SK-N-SH (cell line): ENCODE results near the gene FANCM. TPM values are rescaled to one million over a fixed set of nuclear protein-coding genes. Genes with fewer than 3 reads are reported as not detected.
"Not testable (repeated sequence)": the region's sequence is repeated elsewhere in the genome, so short reads cannot be mapped to it uniquely, and the experiment has no call there.

Experiments
- CTCF ChIA-PET: fragments of 300-600, 350-600 bp; formaldehyde crosslinking; extraction: SDS; loops from one replicate; lab custom pipeline; 2021; lab: Yijun Ruan, JAX
- POLR2A ChIA-PET: fragments of 350-600 bp; sonication (Branson Sonifier 250); formaldehyde crosslinking; extraction: SDS; loops from one replicate; lab custom pipeline; 2020; ENCODE audit warnings: antibody characterized with exemption, inconsistent platforms; lab: Yijun Ruan, JAX
- DNase-seq: peaks from one replicate; pipeline ENCODE4 v3.0.0; 2012
- H2AFZ ChIP-seq: fragments of 200-600 bp; sonication (generic); 2 replicates; pipeline ENCODE4 v1.8.1; 2016; ENCODE audit warnings: antibody characterized with exemption, mild to moderate bottlenecking, low read depth
- H3F3A ChIP-seq: fragments of 200-600 bp; sonication (generic); replicated peaks from 2 replicates; pipeline ENCODE3; 2016; ENCODE audit warnings: antibody characterized with exemption, mild to moderate bottlenecking; ENCODE audit not compliant: insufficient read depth
- H3K27ac ChIP-seq, 2 experiments: fragments of 200-500 bp in 1 of 2; fragments of 200-600 bp in 1 of 2; sonication (Bioruptor generic) in 1 of 2; sonication (generic), shearing (Covaris generic) in 1 of 2; 2 replicates each; pipeline versions ENCODE4 v1.5.1 to v1.6.1; 2014 to 2016; ENCODE audit warnings: low read depth in 2 of 2, inconsistent platforms in 1 of 2, low read length in 1 of 2, mild to moderate bottlenecking in 1 of 2, mixed read lengths in 1 of 2
- H3K27me3 ChIP-seq: fragments of 200-600 bp; sonication (generic), shearing (Covaris generic); 2 replicates; pipeline ENCODE4 v1.6.1; 2016; ENCODE audit warnings: mixed run types; ENCODE audit not compliant: insufficient read depth
- H3K36me3 ChIP-seq, 2 experiments: fragments of 200-500 bp in 1 of 2; fragments of 200-600 bp in 1 of 2; sonication (Bioruptor generic) in 1 of 2; sonication (generic) in 1 of 2; replicated peaks in 1 of 2; 2 replicates each; pipeline versions ENCODE3 to v1.5.1; 2014 to 2016; ENCODE audit warnings: low read length in 1 of 2, mild to moderate bottlenecking in 1 of 2; ENCODE audit not compliant: insufficient read depth in 2 of 2, control insufficient read depth in 1 of 2
- H3K4me1 ChIP-seq, 2 experiments: fragments of 200-500 bp in 1 of 2; fragments of 200-600 bp in 1 of 2; sonication (Bioruptor generic) in 1 of 2; sonication (generic), shearing (Covaris generic) in 1 of 2; 2 replicates each; pipeline versions ENCODE4 v1.5.1 to v1.6.1; 2014 to 2016; ENCODE audit warnings: low read depth in 1 of 2, low read length in 1 of 2, mixed run types in 1 of 2; ENCODE audit not compliant: insufficient read depth in 2 of 2, control insufficient read depth in 1 of 2
- H3K4me2 ChIP-seq: fragments of 200-600 bp; sonication (generic), shearing (Covaris generic); 2 replicates; pipeline ENCODE4 v1.6.1; 2017; ENCODE audit warnings: mixed run types
- H3K4me3 ChIP-seq, 2 experiments: fragments of 200-500 bp in 1 of 2; fragments of 200-600 bp in 1 of 2; sonication (Bioruptor generic) in 1 of 2; sonication (generic), shearing (Covaris generic) in 1 of 2; 2 replicates each; pipeline versions ENCODE4 v1.5.1 to v1.8.1; 2014 to 2016; ENCODE audit warnings: low read depth in 2 of 2, inconsistent platforms in 1 of 2, low read length in 1 of 2, mild to moderate bottlenecking in 1 of 2, mixed read lengths in 1 of 2, moderate library complexity in 1 of 2
- H3K79me2 ChIP-seq: fragments of 200-600 bp; sonication (generic); 2 replicates; pipeline ENCODE4 v1.8.1; 2017; ENCODE audit warnings: mild to moderate bottlenecking; ENCODE audit not compliant: insufficient read depth
- H3K9ac ChIP-seq: fragments of 200-600 bp; sonication (generic); 2 replicates; pipeline ENCODE4 v1.6.1; 2017; ENCODE audit warnings: mixed run types
- H3K9me2 ChIP-seq: fragments of 200-600 bp; sonication (generic); 2 replicates; pipeline ENCODE4 v1.6.1; 2017; ENCODE audit warnings: mixed run types
- H3K9me3 ChIP-seq: fragments of 200-600 bp; sonication (generic); 2 replicates; pipeline ENCODE4 v1.6.1; 2017; ENCODE audit warnings: mixed run types, mild to moderate bottlenecking, moderate library complexity
- H4K20me1 ChIP-seq: fragments of 200-600 bp; sonication (generic); 2 replicates; pipeline ENCODE4 v1.6.1; 2017; ENCODE audit warnings: mild to moderate bottlenecking, mixed run types; ENCODE audit not compliant: insufficient read depth
- ELF1 ChIP-seq: IDR thresholded peaks from 2 replicates; pipeline ENCODE4 v1.4.0; 2012
- FOXM1 ChIP-seq: IDR thresholded peaks from 2 replicates; pipeline ENCODE4 v1.4.0; 2012; ENCODE audit warnings: low read depth, mild to moderate bottlenecking
- GATA2 ChIP-seq: sonication (generic); formaldehyde crosslinking; IDR thresholded peaks from 2 replicates; pipeline ENCODE4 v1.5.0; 2020; ENCODE audit warnings: mild to moderate bottlenecking, missing genetic modification reagents
- MAX ChIP-seq: IDR thresholded peaks from 2 replicates; pipeline ENCODE4 v1.4.0; 2012; ENCODE audit warnings: low read depth
- MXI1 ChIP-seq: IDR thresholded peaks from 2 replicates; pipeline ENCODE4 v1.6.1; 2012; ENCODE audit warnings: mild to moderate bottlenecking, low read depth, low read length, improper control_type of control experiment
- RAD21 ChIP-seq: IDR thresholded peaks from 2 replicates; pipeline ENCODE4 v1.6.1; 2012; ENCODE audit warnings: mild to moderate bottlenecking, low read length
- SMC3 ChIP-seq: IDR thresholded peaks from 2 replicates; pipeline ENCODE4 v1.6.1; 2012; ENCODE audit warnings: low read depth, low read length, improper control_type of control experiment
- TAF1 ChIP-seq: IDR thresholded peaks from 2 replicates; pipeline ENCODE4 v1.6.1; 2012; ENCODE audit warnings: low read depth, mild to moderate bottlenecking, low read length, moderate library complexity, borderline replicate concordance
- WGBS: methylation state at CpG from one replicate; pipeline ENCODE4 v1.1.6; 2017; ENCODE audit warnings: low lambda C conversion rate; 5-methylcytosine and 5-hydroxymethylcytosine counted together
- polyA plus RNA-seq, 3 experiments: library from polyadenylated mRNA; depleted of rRNA; stranded (reverse); fragments of >200 nt; gene quantifications; 2 replicates each; pipeline ENCODE4 v1.2.3, GENCODE V29; 2012

The FANCM gene
- polyA plus RNA-seq, 1 of the 3 experiments (the other 2 are of a cell fraction) = 0.67 TPM

GRCh38 chr14:45211295-45211694 lies 75.6 kb downstream of the FANCM start:
- Histone ChIP-seq H3K4me3 (no peak overlapping the region), H3K36me3 (peaks cover 3 to 6% of the 10 kb centered on the region in 2 experiments), H3K79me2 (no peaks in the 10 kb centered on the region), H3K4me1 (no peaks in the 10 kb centered on the region), H3K9me3 (no peaks in the 10 kb centered on the region), H2AFZ (no peak overlapping the region), H3K27me3 (no peaks in the 10 kb centered on the region), H3K4me2 (no peak overlapping the region), H3K9me2 (no peaks in the 10 kb centered on the region), H3K27ac (no peak overlapping the region), H4K20me1 (no peaks in the 10 kb centered on the region), H3F3A (no peaks in the 10 kb centered on the region), H3K9ac (no peak overlapping the region)
- ChIA-PET POLR2A (no interaction called here), CTCF (no interaction called here)
- no peak for TF ChIP-seq SMC3
- no peak for TF ChIP-seq TAF1
- DNase-seq = no peak
- 100% methylated on average over 1 of the region's 1 CpG for WGBS

GRCh38 chr14:45212231-45212630 lies 76.5 kb downstream of the FANCM start:
- Histone ChIP-seq H2AFZ (no peak overlapping the region), H3K9ac (no peak overlapping the region), H4K20me1 (no peaks in the 10 kb centered on the region), H3K9me3 (no peaks in the 10 kb centered on the region), H3K4me2 (no peak overlapping the region), H3K79me2 (no peaks in the 10 kb centered on the region), H3K27me3 (no peaks in the 10 kb centered on the region), H3K36me3 (peaks cover under 1 to 3% of the 10 kb centered on the region in 2 experiments), H3K4me1 (no peaks in the 10 kb centered on the region), H3K4me3 (no peak overlapping the region), H3K27ac (no peak overlapping the region), H3K9me2 (no peaks in the 10 kb centered on the region), H3F3A (no peaks in the 10 kb centered on the region)
- ChIA-PET CTCF (no interaction called here), POLR2A (no interaction called here)
- no peak for DNase-seq
- TF ChIP-seq RAD21 (no peak), ELF1 (no peak), MXI1 (no peak), GATA2 (CRISPR knock-in tag) (no peak), MAX (no peak), FOXM1 (no peak)
- 83% methylated on average over 3 of the region's 3 CpGs for WGBS

- H3K4me1 ChIP-seq, H3K4me3 ChIP-seq, H3K9me2 ChIP-seq, H3K9ac ChIP-seq, H3K36me3 ChIP-seq, H3K79me2 ChIP-seq, H4K20me1 ChIP-seq, DNase-seq, H3K27me3 ChIP-seq, H3K9me3 ChIP-seq, H3K27ac ChIP-seq, H3K4me2 ChIP-seq, CTCF ChIA-PET, POLR2A ChIA-PET, H2AFZ ChIP-seq, H3F3A ChIP-seq: not testable (repeated sequence)
- WGBS = 90% methylated on average over 1 of the region's 1 CpG
Observed at GRCh38 chr14:45213716-45214115, 78.0 kb downstream of the FANCM start.

DNA sequence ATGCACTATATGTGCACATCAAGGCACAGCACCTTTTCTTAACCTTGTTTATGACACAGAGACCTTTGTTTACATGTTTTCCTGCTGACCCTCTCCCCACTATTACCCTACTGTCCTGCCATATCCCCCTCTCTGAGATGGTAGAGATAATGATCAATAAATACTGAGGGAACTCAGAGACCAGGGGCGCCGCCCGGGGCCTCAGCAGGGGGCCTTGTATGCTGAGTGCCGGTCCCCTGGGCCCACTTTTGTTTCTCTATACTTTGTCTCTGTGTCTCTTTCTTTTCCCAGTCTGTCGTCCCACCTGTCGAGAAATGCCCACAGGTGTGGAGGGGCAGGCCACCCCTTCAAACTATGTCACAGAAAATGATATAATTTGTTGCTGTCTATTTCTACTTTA lies 78.6 kb downstream of the FANCM start:
- H2AFZ ChIP-seq, H4K20me1 ChIP-seq, H3K4me3 ChIP-seq, H3K9ac ChIP-seq, H3K36me3 ChIP-seq, H3K27me3 ChIP-seq, H3K4me1 ChIP-seq, H3K9me2 ChIP-seq, H3K27ac ChIP-seq, H3F3A ChIP-seq, H3K4me2 ChIP-seq, POLR2A ChIA-PET, H3K9me3 ChIP-seq, CTCF ChIA-PET, DNase-seq, H3K79me2 ChIP-seq: not testable (repeated sequence)
- 95% methylated on average over 4 of the region's 6 CpGs for WGBS
